DND-41 (cell line): ENCODE results near the gene KLF3.

Experiments
- ATAC-seq: fragments of 200-7000 bp; cut with Tn5 transposase; 3 replicates; pipeline ENCODE4 v1.9.1; 2021; ENCODE audit warnings: low read depth; ENCODE audit not compliant: insufficient read depth
- DNase-seq: peaks from one replicate; pipeline ENCODE4 v3.0.0-alpha.2; 2020
- H2AFZ ChIP-seq: 2 replicates; pipeline ENCODE4 v1.6.0; 2012; ENCODE audit warnings: low read depth, low read length
- H3K27ac ChIP-seq: 2 replicates; pipeline ENCODE4 v1.5.1; 2012; ENCODE audit warnings: low read length, inconsistent platforms
- H3K27me3 ChIP-seq: fragments of 200-600 bp; sonication (generic); 2 replicates; pipeline ENCODE4 v1.6.0; 2012; ENCODE audit warnings: low read length, mild to moderate bottlenecking, inconsistent platforms; ENCODE audit not compliant: insufficient read depth, poor library complexity
- H3K36me3 ChIP-seq: 2 replicates; pipeline ENCODE4 v1.5.1; 2012; ENCODE audit warnings: low read length, inconsistent platforms; ENCODE audit not compliant: insufficient read depth
- H3K4me1 ChIP-seq: 2 replicates; pipeline ENCODE4 v1.5.1; 2012; ENCODE audit warnings: mild to moderate bottlenecking, low read length; ENCODE audit not compliant: insufficient read depth
- H3K4me2 ChIP-seq: 2 replicates; pipeline ENCODE4 v1.6.0; 2012; ENCODE audit warnings: mild to moderate bottlenecking, moderate library complexity, low read length, inconsistent platforms; ENCODE audit not compliant: insufficient read depth
- H3K4me3 ChIP-seq, 2 experiments: fragments of 200-600 bp in 1 of 2; shearing (Covaris generic) in 1 of 2; 2 replicates each; pipeline ENCODE4 v1.5.1; 2012 to 2016; ENCODE audit warnings: inconsistent platforms in 2 of 2, low read length in 2 of 2, mild to moderate bottlenecking in 2 of 2, low read depth in 1 of 2, moderate library complexity in 1 of 2
- H3K79me2 ChIP-seq: 2 replicates; pipeline ENCODE4 v1.6.0; 2012; ENCODE audit warnings: low read length, inconsistent platforms; ENCODE audit not compliant: insufficient read depth
- H3K9ac ChIP-seq: 2 replicates; pipeline ENCODE4 v1.6.0; 2012; ENCODE audit warnings: low read depth, mild to moderate bottlenecking, inconsistent platforms, low read length, moderate library complexity
- H3K9me3 ChIP-seq: 2 replicates; pipeline ENCODE4 v1.5.1; 2012; ENCODE audit warnings: low read length, moderate library complexity, mild to moderate bottlenecking, inconsistent platforms; ENCODE audit not compliant: insufficient read depth, severe bottlenecking
- H4K20me1 ChIP-seq: 2 replicates; pipeline ENCODE4 v1.6.0; 2012; ENCODE audit warnings: low read length; ENCODE audit not compliant: insufficient read depth
- EZH2 ChIP-seq: IDR thresholded peaks from 3 replicates; pipeline ENCODE4 v1.6.1; 2012; ENCODE audit warnings: borderline replicate concordance, low read depth, mild to moderate bottlenecking, moderate library complexity, low read length, inconsistent platforms; ENCODE audit not compliant: severe bottlenecking
- TF ChIP-seq, protein P1 (sequence below): IDR thresholded peaks from 2 replicates; pipeline ENCODE4 v1.5.1; 2012; ENCODE audit warnings: borderline replicate concordance, low read length, moderate library complexity, mild to moderate bottlenecking; ENCODE audit not compliant: poor library complexity, severe bottlenecking; ENCODE audit errors: extremely low read depth

The KLF3 gene

DNA sequence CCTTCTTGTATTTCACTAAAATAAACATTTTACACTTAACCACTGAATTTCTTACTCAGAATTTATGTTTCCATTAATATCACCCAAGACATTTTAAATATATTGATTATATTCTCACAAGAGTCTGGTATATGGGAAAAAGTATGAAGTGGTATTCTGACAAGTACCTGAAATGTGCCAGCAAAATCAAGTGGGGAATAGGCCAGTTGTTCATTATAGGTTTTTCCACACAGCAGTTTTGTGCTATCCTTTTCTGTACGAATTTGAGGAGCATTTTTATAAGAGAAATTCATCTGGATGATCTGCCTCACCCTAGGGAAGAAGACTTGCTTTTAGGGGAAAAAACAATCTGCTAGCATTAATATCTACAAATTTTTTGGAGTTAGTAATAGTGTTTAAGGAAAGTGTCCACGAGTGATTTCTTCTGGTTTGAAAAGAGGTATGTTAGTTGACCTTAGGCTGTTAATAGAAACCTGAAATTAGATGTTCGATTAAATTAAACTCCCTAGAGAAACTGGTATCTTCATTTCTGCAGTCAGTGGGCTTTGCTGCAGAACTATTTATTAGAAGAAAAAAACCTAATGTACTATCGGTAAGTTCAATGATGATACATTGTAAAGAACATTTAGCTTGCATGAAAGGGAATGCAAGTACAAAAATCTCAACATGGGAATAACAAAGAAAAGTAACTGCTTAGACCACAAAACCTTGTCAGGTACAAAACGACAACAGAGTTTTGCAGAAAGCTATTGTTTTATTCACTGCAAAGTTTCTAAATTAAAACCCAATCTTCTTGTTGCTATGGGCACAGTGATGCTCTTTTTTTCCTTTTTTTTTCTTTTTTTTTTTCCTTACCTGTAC lies 1.8 kb downstream of the KLF3 start:
- peaks cover 13% of the 10 kb centered on the region for H3K79me2 ChIP-seq
- H2AFZ ChIP-seq = no peak overlapping the region
- peaks cover 3% of the 10 kb centered on the region for H4K20me1 ChIP-seq
- no peaks in the 10 kb centered on the region for H3K36me3 ChIP-seq
- no peaks in the 10 kb centered on the region for H3K9me3 ChIP-seq
- ATAC-seq (no peak), DNase-seq (no peak)
- H3K4me2 ChIP-seq = peak overlapping the region; percentile 84
- peak overlapping the region; percentile 34; the same call in 1 of the 2 replicates for H3K9ac ChIP-seq
- TF ChIP-seq EZH2 = no peak
- TF ChIP-seq, protein P1, sequence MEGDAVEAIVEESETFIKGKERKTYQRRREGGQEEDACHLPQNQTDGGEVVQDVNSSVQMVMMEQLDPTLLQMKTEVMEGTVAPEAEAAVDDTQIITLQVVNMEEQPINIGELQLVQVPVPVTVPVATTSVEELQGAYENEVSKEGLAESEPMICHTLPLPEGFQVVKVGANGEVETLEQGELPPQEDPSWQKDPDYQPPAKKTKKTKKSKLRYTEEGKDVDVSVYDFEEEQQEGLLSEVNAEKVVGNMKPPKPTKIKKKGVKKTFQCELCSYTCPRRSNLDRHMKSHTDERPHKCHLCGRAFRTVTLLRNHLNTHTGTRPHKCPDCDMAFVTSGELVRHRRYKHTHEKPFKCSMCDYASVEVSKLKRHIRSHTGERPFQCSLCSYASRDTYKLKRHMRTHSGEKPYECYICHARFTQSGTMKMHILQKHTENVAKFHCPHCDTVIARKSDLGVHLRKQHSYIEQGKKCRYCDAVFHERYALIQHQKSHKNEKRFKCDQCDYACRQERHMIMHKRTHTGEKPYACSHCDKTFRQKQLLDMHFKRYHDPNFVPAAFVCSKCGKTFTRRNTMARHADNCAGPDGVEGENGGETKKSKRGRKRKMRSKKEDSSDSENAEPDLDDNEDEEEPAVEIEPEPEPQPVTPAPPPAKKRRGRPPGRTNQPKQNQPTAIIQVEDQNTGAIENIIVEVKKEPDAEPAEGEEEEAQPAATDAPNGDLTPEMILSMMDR = no peak
- peaks cover 37% of the 10 kb centered on the region for H3K4me1 ChIP-seq
- no peak overlapping the region for H3K4me3 ChIP-seq
- no peak overlapping the region for H3K27ac ChIP-seq
- H3K27me3 ChIP-seq = peaks cover 68% of the 10 kb centered on the region

DNA sequence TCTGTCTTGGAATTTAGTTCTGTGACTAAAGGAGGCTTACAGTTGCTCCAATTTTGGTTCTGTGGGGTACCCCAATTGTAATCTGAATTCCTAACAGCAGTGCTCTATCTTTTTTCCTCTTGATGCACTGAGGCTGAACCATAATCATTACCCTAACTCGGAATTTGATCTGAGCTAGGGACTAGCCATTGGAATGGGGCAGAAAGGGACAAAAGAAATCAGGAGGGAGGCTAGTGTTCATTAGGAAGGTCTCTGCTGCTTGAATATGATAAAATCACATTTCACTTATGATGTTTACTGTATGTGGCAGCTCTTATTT lies 2.7 kb downstream of the KLF3 start:
- Histone ChIP-seq H3K4me3 (peak overlapping the region in 1 of 2 experiments; percentile 33; a peak in 1 of 4 replicates), H3K9me3 (no peaks in the 10 kb centered on the region), H3K4me1 (peaks cover 37% of the 10 kb centered on the region), H3K4me2 (peak overlapping the region; percentile 51), H2AFZ (peak overlapping the region; percentile 46; the same call in 1 of the 2 replicates), H3K27ac (peak overlapping the region; percentile 46; the same call in 1 of the 2 replicates), H3K79me2 (peaks cover 18% of the 10 kb centered on the region), H3K9ac (peak overlapping the region; percentile 34; the same call in 1 of the 2 replicates), H3K27me3 (peaks cover 60% of the 10 kb centered on the region), H3K36me3 (no peaks in the 10 kb centered on the region), H4K20me1 (peaks cover 7% of the 10 kb centered on the region)
- no peak for TF ChIP-seq EZH2
- TF ChIP-seq, protein P1 = no peak
- ATAC-seq = no peak
- no peak for DNase-seq

DNA sequence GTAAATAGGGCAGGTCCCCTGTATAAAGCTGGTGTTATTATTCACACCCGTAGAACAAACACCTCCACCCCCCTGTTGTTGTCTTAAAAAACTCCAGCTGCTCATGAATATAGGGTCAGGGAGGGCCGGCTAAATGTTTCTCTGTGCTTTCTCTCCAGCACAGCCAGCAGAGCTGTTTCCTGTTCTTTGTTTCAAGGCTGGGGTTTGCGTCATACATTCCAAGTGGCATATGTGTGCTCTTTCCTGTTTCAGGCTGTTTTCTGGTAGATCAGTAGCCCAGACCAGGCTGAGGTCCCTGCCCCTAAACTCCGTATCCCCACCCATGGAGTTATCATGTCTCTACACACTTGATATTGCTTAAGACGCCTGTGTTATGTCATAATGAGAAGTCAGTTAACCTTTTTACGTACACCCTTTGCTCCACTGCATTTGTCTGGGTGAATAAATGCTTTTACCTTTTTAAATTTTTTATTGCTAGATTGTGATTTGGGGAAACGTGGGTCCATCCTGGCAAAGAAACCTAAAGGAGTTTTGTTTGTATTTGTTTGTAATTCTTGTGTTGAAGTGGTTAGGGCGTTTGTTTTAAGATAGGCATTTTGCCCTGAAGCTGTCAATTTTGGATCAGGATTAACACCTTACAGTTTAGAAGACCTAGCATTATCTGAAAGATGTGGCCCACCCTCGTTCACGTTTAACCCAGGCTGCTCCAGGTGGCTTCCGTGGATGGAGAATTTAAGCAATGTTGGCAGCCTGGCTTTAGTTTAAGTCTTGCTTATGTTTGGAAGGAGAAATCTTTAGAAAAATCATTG lies 3.3 kb downstream of the KLF3 start:
- no peaks in the 10 kb centered on the region for H3K36me3 ChIP-seq
- H3K4me2 ChIP-seq = peak overlapping the region; percentile 51
- no peaks in the 10 kb centered on the region for H3K9me3 ChIP-seq
- H2AFZ ChIP-seq = 0 out of 2 replicates have a peak overlapping the region, but pooled peaks have one; percentile 46
- H3K9ac ChIP-seq = peak overlapping the region; percentile 34; the same call in 1 of the 2 replicates
- H3K79me2 ChIP-seq = peaks cover 18% of the 10 kb centered on the region
- H3K4me1 ChIP-seq = peaks cover 34% of the 10 kb centered on the region
- DNase-seq (peak; percentile 39), ATAC-seq (peak; percentile 52)
- peaks cover 54% of the 10 kb centered on the region for H3K27me3 ChIP-seq
- H3K27ac ChIP-seq = peak overlapping the region; percentile 52
- peaks cover 7% of the 10 kb centered on the region for H4K20me1 ChIP-seq
- TF ChIP-seq, protein P1 = no peak
- peak; percentile 33 for TF ChIP-seq EZH2
- peak overlapping the region in 1 of 2 experiments; percentile 33; a peak in 1 of 4 replicates for H3K4me3 ChIP-seq
